C4-2B (cell line): ENCODE data around the gene CBX5.

Source experiments
- ZFX ChIP-seq: fragments of 450-650 bp; IDR thresholded peaks from 2 replicates; pipeline ENCODE4 v1.6.1; 2017
- TF ChIP-seq, protein P1 (sequence below): fragments of 450-650 bp; conservative IDR thresholded peaks from 2 replicates; pipeline ENCODE4 v1.5.1; 2017; ENCODE audit warnings: mild to moderate bottlenecking

- TF ChIP-seq, protein P1, sequence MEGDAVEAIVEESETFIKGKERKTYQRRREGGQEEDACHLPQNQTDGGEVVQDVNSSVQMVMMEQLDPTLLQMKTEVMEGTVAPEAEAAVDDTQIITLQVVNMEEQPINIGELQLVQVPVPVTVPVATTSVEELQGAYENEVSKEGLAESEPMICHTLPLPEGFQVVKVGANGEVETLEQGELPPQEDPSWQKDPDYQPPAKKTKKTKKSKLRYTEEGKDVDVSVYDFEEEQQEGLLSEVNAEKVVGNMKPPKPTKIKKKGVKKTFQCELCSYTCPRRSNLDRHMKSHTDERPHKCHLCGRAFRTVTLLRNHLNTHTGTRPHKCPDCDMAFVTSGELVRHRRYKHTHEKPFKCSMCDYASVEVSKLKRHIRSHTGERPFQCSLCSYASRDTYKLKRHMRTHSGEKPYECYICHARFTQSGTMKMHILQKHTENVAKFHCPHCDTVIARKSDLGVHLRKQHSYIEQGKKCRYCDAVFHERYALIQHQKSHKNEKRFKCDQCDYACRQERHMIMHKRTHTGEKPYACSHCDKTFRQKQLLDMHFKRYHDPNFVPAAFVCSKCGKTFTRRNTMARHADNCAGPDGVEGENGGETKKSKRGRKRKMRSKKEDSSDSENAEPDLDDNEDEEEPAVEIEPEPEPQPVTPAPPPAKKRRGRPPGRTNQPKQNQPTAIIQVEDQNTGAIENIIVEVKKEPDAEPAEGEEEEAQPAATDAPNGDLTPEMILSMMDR, result no peak
- no peak for TF ChIP-seq ZFX
Observed at GRCh38 chr12:54249489-54249888, 30.4 kb downstream of the CBX5 start.
